IMR-90 (cell line): ENCODE results near the gene ROBO1.

ENCODE experiments used
- CEBPB ChIP-seq: IDR thresholded peaks from 2 replicates; pipeline ENCODE4 v1.6.1; 2012; ENCODE audit warnings: low read depth, low read length, improper control_type of control experiment
- MAFK ChIP-seq: IDR thresholded peaks from 2 replicates; pipeline ENCODE4 v1.6.1; 2012; ENCODE audit warnings: low read depth, low read length, improper control_type of control experiment
- MAZ ChIP-seq: IDR thresholded peaks from 2 replicates; pipeline ENCODE4 v1.6.1; 2012; ENCODE audit warnings: low read depth, mild to moderate bottlenecking, low read length, improper control_type of control experiment, moderate library complexity, borderline replicate concordance
- MXI1 ChIP-seq: IDR thresholded peaks from 2 replicates; pipeline ENCODE4 v1.6.1; 2012; ENCODE audit warnings: low read depth, mild to moderate bottlenecking, low read length, moderate library complexity, borderline replicate concordance
- NFE2L2 ChIP-seq: fragments of 150-350 bp; IDR thresholded peaks from 2 replicates; pipeline ENCODE4 v1.6.1; 2016; ENCODE audit warnings: low read depth, mild to moderate bottlenecking, low read length
- POLR2A ChIP-seq: IDR thresholded peaks from 2 replicates; pipeline ENCODE4 v1.6.1; 2012; ENCODE audit warnings: mild to moderate bottlenecking, low read depth, low read length
- RCOR1 ChIP-seq: IDR thresholded peaks from 2 replicates; pipeline ENCODE4 v1.6.1; 2012; ENCODE audit warnings: mild to moderate bottlenecking, low read length, improper control_type of control experiment; ENCODE audit not compliant: insufficient replicate concordance
- RFX5 ChIP-seq: IDR thresholded peaks from 2 replicates; pipeline ENCODE4 v1.8.0; 2012; ENCODE audit warnings: low read depth, mild to moderate bottlenecking, low read length, moderate library complexity
- SMC3 ChIP-seq: fragments of 150-350 bp; IDR thresholded peaks from 2 replicates; pipeline ENCODE4 v1.6.1; 2016; ENCODE audit warnings: low read depth, mild to moderate bottlenecking, antibody characterized with exemption, low read length, moderate library complexity
- TF ChIP-seq, protein P1 (sequence below): conservative IDR thresholded peaks from 2 replicates; pipeline ENCODE4 v1.5.1; 2012; ENCODE audit warnings: mild to moderate bottlenecking, low read depth, low read length, improper control_type of control experiment
- TF ChIP-seq, protein P2 (sequence below): fragments of 150-350 bp; IDR thresholded peaks from 2 replicates; pipeline ENCODE4 v1.6.1; 2017; ENCODE audit warnings: mild to moderate bottlenecking, antibody characterized with exemption, low read length, low read depth
- TF ChIP-seq, protein P3 (sequence below): fragments of 150-350 bp; IDR thresholded peaks from 2 replicates; pipeline ENCODE4 v1.6.1; 2016; ENCODE audit warnings: low read depth, mild to moderate bottlenecking, low read length, moderate library complexity, borderline replicate concordance

DNA sequence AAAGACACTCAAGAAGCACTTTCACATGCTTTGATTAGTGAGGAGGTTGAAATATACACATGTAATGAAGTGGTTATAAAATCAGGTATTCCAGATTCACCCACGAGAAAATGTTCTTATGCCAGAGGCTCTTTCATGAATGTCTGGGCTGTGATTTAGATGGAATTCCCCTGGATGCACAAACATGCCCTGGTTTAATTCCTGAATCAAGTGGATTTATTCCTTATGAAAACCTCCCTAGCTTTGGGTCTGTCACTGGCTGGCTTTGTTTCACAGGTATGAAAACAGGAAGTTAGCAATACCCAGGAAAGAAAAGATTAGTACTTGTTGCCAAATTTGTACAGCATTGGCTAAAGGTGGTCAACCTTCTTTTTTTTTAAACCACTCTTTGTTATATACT lies 1123.0 kb downstream of the ROBO1 start:
- TF ChIP-seq POLR2A (no peak), NFE2L2 (no peak), MXI1 (no peak), RFX5 (no peak), MAZ (no peak), MAFK (no peak), RCOR1 (no peak), SMC3 (no peak), CEBPB (no peak)
- TF ChIP-seq, protein P1, sequence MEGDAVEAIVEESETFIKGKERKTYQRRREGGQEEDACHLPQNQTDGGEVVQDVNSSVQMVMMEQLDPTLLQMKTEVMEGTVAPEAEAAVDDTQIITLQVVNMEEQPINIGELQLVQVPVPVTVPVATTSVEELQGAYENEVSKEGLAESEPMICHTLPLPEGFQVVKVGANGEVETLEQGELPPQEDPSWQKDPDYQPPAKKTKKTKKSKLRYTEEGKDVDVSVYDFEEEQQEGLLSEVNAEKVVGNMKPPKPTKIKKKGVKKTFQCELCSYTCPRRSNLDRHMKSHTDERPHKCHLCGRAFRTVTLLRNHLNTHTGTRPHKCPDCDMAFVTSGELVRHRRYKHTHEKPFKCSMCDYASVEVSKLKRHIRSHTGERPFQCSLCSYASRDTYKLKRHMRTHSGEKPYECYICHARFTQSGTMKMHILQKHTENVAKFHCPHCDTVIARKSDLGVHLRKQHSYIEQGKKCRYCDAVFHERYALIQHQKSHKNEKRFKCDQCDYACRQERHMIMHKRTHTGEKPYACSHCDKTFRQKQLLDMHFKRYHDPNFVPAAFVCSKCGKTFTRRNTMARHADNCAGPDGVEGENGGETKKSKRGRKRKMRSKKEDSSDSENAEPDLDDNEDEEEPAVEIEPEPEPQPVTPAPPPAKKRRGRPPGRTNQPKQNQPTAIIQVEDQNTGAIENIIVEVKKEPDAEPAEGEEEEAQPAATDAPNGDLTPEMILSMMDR: no peak
- TF ChIP-seq, protein P2, sequence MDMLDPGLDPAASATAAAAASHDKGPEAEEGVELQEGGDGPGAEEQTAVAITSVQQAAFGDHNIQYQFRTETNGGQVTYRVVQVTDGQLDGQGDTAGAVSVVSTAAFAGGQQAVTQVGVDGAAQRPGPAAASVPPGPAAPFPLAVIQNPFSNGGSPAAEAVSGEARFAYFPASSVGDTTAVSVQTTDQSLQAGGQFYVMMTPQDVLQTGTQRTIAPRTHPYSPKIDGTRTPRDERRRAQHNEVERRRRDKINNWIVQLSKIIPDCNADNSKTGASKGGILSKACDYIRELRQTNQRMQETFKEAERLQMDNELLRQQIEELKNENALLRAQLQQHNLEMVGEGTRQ: no peak
- TF ChIP-seq, protein P3, sequence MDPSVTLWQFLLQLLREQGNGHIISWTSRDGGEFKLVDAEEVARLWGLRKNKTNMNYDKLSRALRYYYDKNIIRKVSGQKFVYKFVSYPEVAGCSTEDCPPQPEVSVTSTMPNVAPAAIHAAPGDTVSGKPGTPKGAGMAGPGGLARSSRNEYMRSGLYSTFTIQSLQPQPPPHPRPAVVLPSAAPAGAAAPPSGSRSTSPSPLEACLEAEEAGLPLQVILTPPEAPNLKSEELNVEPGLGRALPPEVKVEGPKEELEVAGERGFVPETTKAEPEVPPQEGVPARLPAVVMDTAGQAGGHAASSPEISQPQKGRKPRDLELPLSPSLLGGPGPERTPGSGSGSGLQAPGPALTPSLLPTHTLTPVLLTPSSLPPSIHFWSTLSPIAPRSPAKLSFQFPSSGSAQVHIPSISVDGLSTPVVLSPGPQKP: no peak
